Mesenchymal stem cell (in vitro differentiated cells and primary cell): ENCODE measurements around the gene TMEM207.

Experiments used
- DNase-seq: peaks from one replicate; pipeline ENCODE4 v3.0.0-alpha.2; 2013
- H2AFZ ChIP-seq: one replicate; pipeline ENCODE4 v1.6.1; 2013; ENCODE audit warnings: low read depth, mild to moderate bottlenecking, control low read depth, inconsistent platforms, low read length, moderate library complexity
- H2AK5ac ChIP-seq: 2 replicates; pipeline ENCODE4 v1.6.1; 2013; ENCODE audit warnings: low read length, moderate library complexity, mild to moderate bottlenecking, inconsistent platforms; ENCODE audit not compliant: severe bottlenecking
- H2BK120ac ChIP-seq: one replicate; pipeline ENCODE4 v1.6.1; 2013; ENCODE audit warnings: low read depth, mild to moderate bottlenecking, inconsistent platforms, low read length, moderate library complexity
- H2BK12ac ChIP-seq, 2 experiments: one replicate each; pipeline ENCODE4 v1.6.1; 2013; ENCODE audit warnings: inconsistent platforms in 2 of 2, low read length in 2 of 2, mild to moderate bottlenecking in 2 of 2, moderate library complexity in 2 of 2, control low read depth in 1 of 2
- H2BK15ac ChIP-seq: one replicate; pipeline ENCODE4 v1.6.1; 2013; ENCODE audit warnings: mild to moderate bottlenecking, low read depth, inconsistent platforms; ENCODE audit not compliant: poor library complexity, severe bottlenecking
- H2BK5ac ChIP-seq: 2 replicates; pipeline ENCODE4 v1.6.1; 2013; ENCODE audit warnings: low read depth, mild to moderate bottlenecking, low read length, control low read depth, inconsistent platforms; ENCODE audit not compliant: poor library complexity, severe bottlenecking
- H3K14ac ChIP-seq, 2 experiments: one replicate each; pipeline ENCODE4 v1.6.1; 2013; ENCODE audit warnings: inconsistent platforms in 2 of 2, low read length in 2 of 2, control low read depth in 1 of 2, mild to moderate bottlenecking in 1 of 2, moderate library complexity in 1 of 2
- H3K18ac ChIP-seq, 2 experiments: one replicate each; pipeline ENCODE4 v1.6.1; 2013; ENCODE audit warnings: inconsistent platforms in 2 of 2, low read length in 2 of 2, control low read depth in 1 of 2, low read depth in 1 of 2, mild to moderate bottlenecking in 1 of 2
- H3K23ac ChIP-seq, 2 experiments: one replicate each; pipeline ENCODE4 v1.6.1; 2013; ENCODE audit warnings: inconsistent platforms in 2 of 2, low read length in 2 of 2, mild to moderate bottlenecking in 2 of 2, moderate library complexity in 2 of 2, control low read depth in 1 of 2
- H3K27ac ChIP-seq: 2 replicates; pipeline ENCODE4 v1.5.1; 2013; ENCODE audit warnings: mild to moderate bottlenecking, moderate library complexity, low read length, control low read depth, inconsistent platforms; ENCODE audit not compliant: poor library complexity, severe bottlenecking
- H3K27me3 ChIP-seq, 2 experiments: 2 replicates each; pipeline versions ENCODE4 v1.6.1 to v1.7.0; 2013; ENCODE audit warnings: low read length in 2 of 2, mild to moderate bottlenecking in 2 of 2, moderate library complexity in 2 of 2, control low read depth in 1 of 2, inconsistent platforms in 1 of 2; ENCODE audit not compliant: control insufficient read depth in 1 of 2, insufficient read depth in 1 of 2
- H3K36me3 ChIP-seq, 2 experiments: 2 replicates each; pipeline versions ENCODE4 v1.6.1 to v1.7.0; 2013; ENCODE audit warnings: low read length in 2 of 2, control low read depth in 1 of 2, inconsistent platforms in 1 of 2, low read depth in 1 of 2, mild to moderate bottlenecking in 1 of 2; ENCODE audit not compliant: insufficient read depth in 2 of 2, control insufficient read depth in 1 of 2
- H3K4ac ChIP-seq, 2 experiments: one replicate each; pipeline ENCODE4 v1.6.1; 2013; ENCODE audit warnings: inconsistent platforms in 2 of 2, low read length in 2 of 2, mild to moderate bottlenecking in 2 of 2, moderate library complexity in 2 of 2, control low read depth in 1 of 2, low read depth in 1 of 2
- H3K4me1 ChIP-seq: 2 replicates; pipeline ENCODE4 v1.6.1; 2013; ENCODE audit warnings: low read depth, low read length, control low read depth; ENCODE audit not compliant: control insufficient read depth, insufficient read depth
- H3K4me2 ChIP-seq: 2 replicates; pipeline ENCODE4 v1.6.1; 2013; ENCODE audit warnings: low read length, mild to moderate bottlenecking, inconsistent platforms; ENCODE audit not compliant: poor library complexity, severe bottlenecking
- H3K4me3 ChIP-seq, 2 experiments: 2 replicates each; pipeline versions ENCODE4 v1.5.1 to v1.7.0; 2013; ENCODE audit warnings: low read length in 2 of 2, mild to moderate bottlenecking in 2 of 2, control low read depth in 1 of 2, low read depth in 1 of 2; ENCODE audit not compliant: insufficient read depth in 1 of 2
- H3K79me1 ChIP-seq: replicated peaks from 2 replicates; pipeline ENCODE4 v1.6.1; 2013; ENCODE audit warnings: mild to moderate bottlenecking, control low read depth, low read length, inconsistent platforms; ENCODE audit not compliant: poor library complexity, severe bottlenecking
- H3K9ac ChIP-seq: 2 replicates; pipeline ENCODE4 v1.7.0; 2013; ENCODE audit warnings: mild to moderate bottlenecking, low read length, moderate library complexity
- H3K9me3 ChIP-seq: 2 replicates; pipeline ENCODE4 v1.7.0; 2013; ENCODE audit warnings: mild to moderate bottlenecking, low read length; ENCODE audit not compliant: control insufficient read depth
- H4K8ac ChIP-seq: one replicate; pipeline ENCODE4 v1.6.1; 2013; ENCODE audit warnings: inconsistent platforms, mild to moderate bottlenecking, low read length, moderate library complexity
- H4K91ac ChIP-seq: one replicate; pipeline ENCODE4 v1.6.1; 2013; ENCODE audit warnings: mild to moderate bottlenecking, low read length, inconsistent platforms
- WGBS: methylation state at CpG from one replicate; pipeline ENCODE4 v1.1.7; 2013; ENCODE audit warnings: mixed read lengths; 5-methylcytosine and 5-hydroxymethylcytosine counted together

TMEM207 gene

GRCh38 chr3:190443257-190443656 is 6.4 kb downstream of the TMEM207 start:
- no peak overlapping the region for H4K91ac ChIP-seq
- no peak overlapping the region for H4K8ac ChIP-seq
- H2AFZ ChIP-seq: no peak overlapping the region
- no peak overlapping the region for H2AK5ac ChIP-seq
- H3K36me3 ChIP-seq: no peaks in the 10 kb centered on the region
- H3K4me2 ChIP-seq: no peak overlapping the region
- H3K23ac ChIP-seq: no peak overlapping the region
- no peak overlapping the region for H2BK15ac ChIP-seq
- no peak overlapping the region for H3K4me3 ChIP-seq
- no peaks in the 10 kb centered on the region for H3K9me3 ChIP-seq
- peak; percentile 51 for DNase-seq
- no peak overlapping the region for H3K18ac ChIP-seq
- no peaks in the 10 kb centered on the region for H3K4me1 ChIP-seq
- H2BK12ac ChIP-seq: no peak overlapping the region
- H2BK120ac ChIP-seq: no peak overlapping the region
- H3K9ac ChIP-seq: peak overlapping the region; percentile 34
- no peak overlapping the region for H3K14ac ChIP-seq
- no peak overlapping the region for H3K4ac ChIP-seq
- no peak overlapping the region for H3K27ac ChIP-seq
- no peaks in the 10 kb centered on the region for H3K79me1 ChIP-seq
- no peaks in the 10 kb centered on the region for H3K27me3 ChIP-seq
- H2BK5ac ChIP-seq: no peak overlapping the region
- 86% methylated on average over 2 of the region's 3 CpGs for WGBS

DNA sequence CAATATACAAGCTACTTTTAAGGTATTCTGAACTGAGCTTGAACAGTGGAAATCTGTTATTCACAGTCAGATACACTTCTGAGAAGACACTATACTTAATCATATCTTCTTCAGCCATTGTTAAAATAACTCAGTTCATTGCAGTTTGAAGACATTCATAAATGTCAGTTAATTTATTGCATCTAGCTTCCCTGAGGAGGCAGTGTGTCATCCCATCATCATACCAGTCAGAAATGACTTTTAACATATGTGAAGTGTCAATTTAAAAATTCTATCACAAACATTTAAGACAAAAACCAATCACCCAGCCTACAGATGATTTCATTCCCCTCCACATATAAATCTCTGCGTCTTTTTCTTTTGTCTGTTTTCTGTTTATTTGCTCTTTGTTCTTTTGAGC is 7.5 kb downstream of the TMEM207 start:
- H3K4me3 ChIP-seq: no peak overlapping the region

GRCh38 chr3:190436331-190436730 is 13.4 kb downstream of the TMEM207 start:
- Histone ChIP-seq H3K4me3 (no peak overlapping the region), H3K4me1 (peaks cover 1% of the 10 kb centered on the region), H2BK15ac (no peak overlapping the region), H3K14ac (no peak overlapping the region), H3K9me3 (no peaks in the 10 kb centered on the region), H2BK12ac (peak overlapping the region in 1 of 2 experiments; percentile 71), H3K23ac (no peak overlapping the region), H4K8ac (no peak overlapping the region), H4K91ac (no peak overlapping the region), H3K27me3 (peaks cover 0 to 5% of the 10 kb centered on the region in 2 experiments), H3K36me3 (no peaks in the 10 kb centered on the region), H3K4me2 (no peak overlapping the region), H3K79me1 (no peaks in the 10 kb centered on the region), H2AK5ac (no peak overlapping the region), H2BK120ac (no peak overlapping the region), H2BK5ac (no peak overlapping the region), H3K27ac (no peak overlapping the region), H3K18ac (no peak overlapping the region), H2AFZ (no peak overlapping the region), H3K4ac (no peak overlapping the region), H3K9ac (no peak overlapping the region)
- WGBS: 100% methylated on average over 2 of the region's 2 CpGs
- no peak for DNase-seq

More for the DNA sequence above, 7.5 kb downstream of the TMEM207 start:
- no peaks in the 10 kb centered on the region for H3K36me3 ChIP-seq
- H2BK12ac ChIP-seq: no peak overlapping the region
- no peak overlapping the region for H3K4ac ChIP-seq
- H3K14ac ChIP-seq: no peak overlapping the region
- H3K9me3 ChIP-seq: no peaks in the 10 kb centered on the region
- no peak for DNase-seq
- H3K23ac ChIP-seq: no peak overlapping the region
- no peak overlapping the region for H3K4me2 ChIP-seq
- H4K8ac ChIP-seq: no peak overlapping the region
- no peak overlapping the region for H2BK5ac ChIP-seq
- H2AFZ ChIP-seq: no peak overlapping the region
- H3K4me1 ChIP-seq: no peaks in the 10 kb centered on the region
- no peak overlapping the region for H3K9ac ChIP-seq
- no peak overlapping the region for H2BK120ac ChIP-seq
- H3K18ac ChIP-seq: no peak overlapping the region
- H2BK15ac ChIP-seq: no peak overlapping the region
- no peak overlapping the region for H2AK5ac ChIP-seq
- no peak overlapping the region for H3K27ac ChIP-seq
- no peak overlapping the region for H4K91ac ChIP-seq
- WGBS: 80% methylated on average over 1 of the region's 1 CpG
- no peaks in the 10 kb centered on the region for H3K79me1 ChIP-seq
- H3K27me3 ChIP-seq: no peaks in the 10 kb centered on the region

- no peak overlapping the region for H3K18ac ChIP-seq
- no peak overlapping the region for H3K4me2 ChIP-seq
- H3K79me1 ChIP-seq: no peaks in the 10 kb centered on the region
- 33% methylated on average over 3 of the region's 3 CpGs for WGBS
- no peak overlapping the region for H2BK12ac ChIP-seq
- H2BK5ac ChIP-seq: no peak overlapping the region
- H2AFZ ChIP-seq: no peak overlapping the region
- H3K36me3 ChIP-seq: no peaks in the 10 kb centered on the region
- no peak for DNase-seq
- no peak overlapping the region for H2BK15ac ChIP-seq
- H4K91ac ChIP-seq: no peak overlapping the region
- H3K27me3 ChIP-seq: peaks cover 0 to 5% of the 10 kb centered on the region in 2 experiments
- H3K23ac ChIP-seq: no peak overlapping the region
- no peak overlapping the region for H3K27ac ChIP-seq
- no peak overlapping the region for H3K4ac ChIP-seq
- H4K8ac ChIP-seq: no peak overlapping the region
- no peak overlapping the region for H2AK5ac ChIP-seq
- peaks cover 1% of the 10 kb centered on the region for H3K4me1 ChIP-seq
- no peak overlapping the region for H3K14ac ChIP-seq
- no peak overlapping the region for H3K4me3 ChIP-seq
- H2BK120ac ChIP-seq: no peak overlapping the region
- no peaks in the 10 kb centered on the region for H3K9me3 ChIP-seq
- H3K9ac ChIP-seq: no peak overlapping the region
Observed at GRCh38 chr3:190435618-190436017, 14.1 kb downstream of the TMEM207 start.
